MCF 10A (cell line): ENCODE results near the gene ICE2. TPM values are rescaled to one million over a fixed set of nuclear protein-coding genes. Genes with fewer than 3 reads are reported as not detected.

Experiments used
- BruUV-seq: library from RNA; stranded (reverse); fragments of 400-500 nt; replicated peaks from 2 replicates; lab custom pipeline; 2021; lab: Mats Ljungman, UMichigan
- CTCF ChIA-PET: fragments of 300-600 bp; sonication (Branson Sonifier 250); formaldehyde crosslinking; extraction: SDS; loops from one replicate; lab custom pipeline; 2021; ENCODE audit warnings: antibody characterized with exemption, inconsistent platforms; lab: Yijun Ruan, JAX
- POLR2A ChIA-PET: fragments of 300-600, 350-650 bp; sonication (Branson Sonifier 250); formaldehyde crosslinking; extraction: SDS; loops from one replicate; lab custom pipeline; 2020; ENCODE audit warnings: antibody characterized with exemption, inconsistent platforms; lab: Yijun Ruan, JAX
- DNase-seq: peaks from one replicate; pipeline ENCODE4 v3.0.0-alpha.2; 2018; ENCODE audit not compliant: unreplicated experiment
- H3K27ac Mint-ChIP-seq: one replicate; pipeline ENCODE4 v1.8.0; 2022; ENCODE audit warnings: mild to moderate bottlenecking, low read depth, mixed read lengths; ENCODE audit not compliant: unreplicated experiment
- H3K27me3 Mint-ChIP-seq: one replicate; pipeline ENCODE4 v1.8.0; 2022; ENCODE audit warnings: mixed read lengths; ENCODE audit not compliant: insufficient read depth, unreplicated experiment
- H3K36me3 Mint-ChIP-seq: one replicate; pipeline ENCODE4 v1.8.0; 2022; ENCODE audit warnings: mild to moderate bottlenecking, moderate library complexity, mixed read lengths; ENCODE audit not compliant: insufficient read depth, unreplicated experiment
- H3K4me1 Mint-ChIP-seq: one replicate; pipeline ENCODE4 v1.8.0; 2022; ENCODE audit warnings: mixed read lengths; ENCODE audit not compliant: insufficient read depth, unreplicated experiment
- H3K4me3 Mint-ChIP-seq: one replicate; pipeline ENCODE4 v1.8.0; 2022; ENCODE audit warnings: mild to moderate bottlenecking, moderate library complexity, mixed read lengths; ENCODE audit not compliant: unreplicated experiment
- H3K9me3 Mint-ChIP-seq: one replicate; pipeline ENCODE4 v1.8.0; 2022; ENCODE audit warnings: mixed read lengths; ENCODE audit not compliant: unreplicated experiment
- CTCF ChIP-seq: fragments of 200-600 bp; IDR thresholded peaks from one replicate; pipeline ENCODE4 v1.8.0; 2022; ENCODE audit warnings: antibody characterized with exemption, mild to moderate bottlenecking; ENCODE audit not compliant: unreplicated experiment
- intact Hi-C: fragments of 100-400 bp; cut with micrococcal nuclease; formaldehyde crosslinking; loops from 2 replicates; pipeline ENCODE4 v1.14.1; 2022
- total RNA-seq: library from RNA; stranded (reverse); gene quantifications from 2 replicates; pipeline ENCODE4 v1.2.3, GENCODE V29; 2022

Gene ICE2
- total RNA-seq, 1 experiment from 2014 or later: 57.9 TPM

DNA sequence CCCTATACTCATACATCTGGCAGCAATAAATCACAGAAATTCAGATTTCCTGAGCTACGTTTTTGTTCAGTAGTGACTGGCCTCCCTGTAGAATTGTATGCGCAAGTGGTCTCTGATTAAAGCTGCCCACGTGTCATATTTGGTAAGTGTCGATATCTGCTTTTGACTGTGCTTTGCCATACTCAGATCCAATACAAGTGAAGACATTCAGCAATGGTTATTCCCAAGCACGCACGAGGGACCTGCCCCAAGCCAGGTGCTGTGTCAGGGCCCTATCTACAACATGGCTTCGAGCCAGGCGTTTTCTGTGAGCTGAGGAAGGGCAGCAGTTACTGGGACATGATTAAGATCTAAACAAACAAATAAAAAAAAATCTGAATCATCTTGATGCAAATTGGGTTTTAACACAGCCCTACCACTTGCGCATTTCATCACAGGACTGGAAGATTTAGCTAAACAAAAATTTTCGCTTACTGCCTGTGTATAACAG, 47.2 kb upstream of the ICE2 start:
- H3K4me1 Mint-ChIP-seq: peaks cover 26% of the 10 kb centered on the region

GRCh38 chr15:60525341-60526039, 46.5 kb upstream of the ICE2 start:
- intact Hi-C loops: no loop called here
- TF ChIP-seq CTCF: no peak
- Mint-ChIP-seq H3K27me3 (no peaks in the 10 kb centered on the region), H3K36me3 (no peaks in the 10 kb centered on the region), H3K4me3 (no peak overlapping the region), H3K9me3 (no peaks in the 10 kb centered on the region), H3K4me1 (peaks cover 28% of the 10 kb centered on the region), H3K27ac (no peak overlapping the region)
- POLR2A ChIA-PET: interaction anchor here (0.6 to 1.4 kb wide), 2 partner anchors 12 to 59 kb away, joined by 3 read pairs; no protein-coding TSS in a partner anchor
- DNase-seq: peak; percentile 58
- CTCF ChIA-PET: interaction anchor here (0.6 to 0.9 kb wide), 2 partner anchors 17 to 26 kb away, joined by 3 read pairs; no protein-coding TSS in a partner anchor
- no TSS peak for BruUV-seq

More for the DNA sequence above, 47.2 kb upstream of the ICE2 start:
- ChIA-PET CTCF (interaction anchor here (0.6 to 1.5 kb wide), 4 partner anchors 16 to 25 kb away, joined by 3 to 5 read pairs (median 4); no protein-coding TSS in a partner anchor), POLR2A (interaction anchor here (0.6 to 1.4 kb wide), 7 partner anchors 9 to 836 kb away, joined by 3 to 4 read pairs (median 3); no protein-coding TSS in a partner anchor)
- peak; percentile 93 for DNase-seq
- no TSS peak for BruUV-seq
- no peak overlapping the region for H3K27ac Mint-ChIP-seq
- H3K4me3 Mint-ChIP-seq: no peak overlapping the region
- H3K36me3 Mint-ChIP-seq: no peaks in the 10 kb centered on the region
- no peak for TF ChIP-seq CTCF
- intact Hi-C loops: no loop called here
- H3K9me3 Mint-ChIP-seq: no peaks in the 10 kb centered on the region
- H3K27me3 Mint-ChIP-seq: no peaks in the 10 kb centered on the region

DNA sequence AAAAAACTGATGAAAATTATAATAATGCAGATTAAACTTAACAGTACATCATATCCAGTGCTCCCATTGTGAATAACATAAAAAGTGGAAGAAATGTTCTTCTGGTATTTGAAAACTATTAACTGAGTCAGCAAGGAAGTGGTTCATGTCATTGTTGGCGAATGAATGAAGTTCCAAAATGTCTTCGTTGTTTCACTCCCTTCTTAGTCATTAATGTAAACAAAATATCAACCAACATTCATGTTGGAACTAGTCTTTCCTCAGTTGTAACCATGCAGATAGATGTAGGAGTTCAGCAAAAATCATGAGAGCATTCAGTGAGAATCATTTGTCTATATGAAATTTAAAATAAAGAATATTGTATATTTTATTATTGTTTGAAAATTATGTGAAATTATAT, 44.1 kb upstream of the ICE2 start:
- BruUV-seq: no TSS peak
- ChIA-PET POLR2A (no interaction called here), CTCF (interaction anchor here (1.0 to 7.2 kb wide), 5 partner anchors 14 to 411 kb away, joined by 4 to 125 read pairs (median 5); no protein-coding TSS in a partner anchor)
- no peak overlapping the region for H3K27ac Mint-ChIP-seq
- no peak overlapping the region for H3K4me3 Mint-ChIP-seq
- intact Hi-C loops: loop anchor here (5.0 kb wide), 1 partner anchor 409 kb away; no protein-coding TSS in a partner anchor
- H3K9me3 Mint-ChIP-seq: no peaks in the 10 kb centered on the region
- H3K4me1 Mint-ChIP-seq: peaks cover 41% of the 10 kb centered on the region
- DNase-seq: peak; percentile 71
- H3K27me3 Mint-ChIP-seq: no peaks in the 10 kb centered on the region
- H3K36me3 Mint-ChIP-seq: peaks cover under 1% of the 10 kb centered on the region
- no peak for TF ChIP-seq CTCF

DNA sequence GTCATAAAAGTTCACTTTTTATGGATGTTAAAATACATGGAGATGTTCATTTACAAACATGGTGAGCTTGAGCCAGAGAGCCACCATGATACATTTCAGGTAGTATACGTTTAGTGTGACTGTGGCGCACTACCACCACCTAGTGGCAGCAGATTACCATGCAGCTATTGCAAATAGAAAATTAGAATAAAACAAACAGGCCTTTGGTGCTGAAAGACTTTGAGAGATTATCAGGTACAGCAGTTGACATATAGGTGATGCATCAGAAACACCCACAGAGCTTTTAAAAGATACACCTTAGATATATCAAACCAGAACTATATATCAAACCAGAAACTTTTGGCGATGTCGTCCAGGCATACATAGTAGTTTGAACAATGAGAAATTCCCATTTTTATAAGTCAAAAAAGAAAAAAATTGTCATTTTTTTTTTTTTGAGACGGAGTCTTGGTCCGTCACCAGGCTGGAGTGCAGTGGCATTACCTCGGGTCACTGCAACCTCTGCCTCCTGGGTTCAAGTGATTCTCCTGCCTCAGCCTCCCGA, 42.0 kb upstream of the ICE2 start:
- ChIA-PET POLR2A (interaction anchor here (0.6 to 2.6 kb wide), 14 partner anchors 10 to 412 kb away, joined by 3 to 16 read pairs (median 3); partner anchors contain the start of gene ICE2), CTCF (interaction anchor here (0.5 to 7.2 kb wide), 40 partner anchors 8 to 1441 kb away, joined by 3 to 125 read pairs (median 4); partner anchors contain the start of gene ICE2)
- Mint-ChIP-seq H3K27ac (peak overlapping the region; percentile 73), H3K27me3 (no peaks in the 10 kb centered on the region), H3K36me3 (peaks cover 4% of the 10 kb centered on the region), H3K9me3 (no peaks in the 10 kb centered on the region), H3K4me3 (no peak overlapping the region), H3K4me1 (peaks cover 40% of the 10 kb centered on the region)
- no TSS peak for BruUV-seq
- peak; percentile 79 for TF ChIP-seq CTCF
- DNase-seq: peak; percentile 75
- intact Hi-C loops: loop anchor here (1.0 to 5.0 kb wide), 2 partner anchors 193 to 411 kb away; no protein-coding TSS in a partner anchor
